ENCODE data around the gene PABPC1L. TPM values are rescaled to one million over a fixed set of nuclear protein-coding genes. Genes with fewer than 3 reads are reported as not detected.

The PABPC1L gene
- total RNA-seq, 3 donors from 2014 or later (not counting 1 experiment from before 2014, with no cell fraction given): 31.7 to 64.9 (median 48.1) TPM

DNA sequence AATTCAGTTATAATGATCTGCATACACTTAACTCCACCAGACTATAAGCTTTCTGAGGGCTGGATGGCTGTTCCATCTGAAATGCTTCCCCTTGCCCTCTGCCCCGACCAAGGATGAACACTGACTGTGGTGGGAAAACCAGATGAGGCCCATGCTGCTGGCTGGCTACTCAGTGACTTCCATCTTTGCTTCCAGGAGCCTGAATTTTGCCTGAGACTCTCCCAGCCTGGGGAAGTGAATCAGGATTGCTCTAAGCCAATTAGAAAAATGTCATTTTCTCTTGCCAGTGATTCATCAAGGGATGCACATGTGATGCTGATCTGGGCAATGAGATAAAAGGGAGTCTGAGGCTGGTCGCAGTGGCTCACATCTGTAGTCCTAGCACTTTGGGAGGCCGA is 52.0 kb downstream of the PABPC1L start:
- Mint-ChIP-seq H3K36me3 (no peaks in the 10 kb centered on the region), H3K27me3 (ENCODE audit: low read depth in 2 of 2) (no peaks in the 10 kb centered on the region), H3K4me3 (peak overlapping the region; percentile 71), H3K27ac (no peak overlapping the region), H3K9me3 (no peaks in the 10 kb centered on the region), H3K4me1 (peaks cover 45 to 46% of the 10 kb centered on the region in 2 donors)
- H3K4me3 ChIP-seq (ENCODE audit: low read length): no peak overlapping the region
- ATAC-seq (no peak), DNase-seq (no peak)
- no peaks in the 10 kb centered on the region for H3K36me3 ChIP-seq (ENCODE audit: control insufficient read depth, insufficient read depth, low read length)
- 93% methylated on average over 2 of the region's 3 CpGs for WGBS (ENCODE audit: insufficient coverage)
- no peaks in the 10 kb centered on the region for H3K27me3 ChIP-seq (ENCODE audit: control insufficient read depth, insufficient read depth, low read length)
- intact Hi-C loops (cut with micrococcal nuclease): no loop called here
- TF ChIP-seq, protein P1, sequence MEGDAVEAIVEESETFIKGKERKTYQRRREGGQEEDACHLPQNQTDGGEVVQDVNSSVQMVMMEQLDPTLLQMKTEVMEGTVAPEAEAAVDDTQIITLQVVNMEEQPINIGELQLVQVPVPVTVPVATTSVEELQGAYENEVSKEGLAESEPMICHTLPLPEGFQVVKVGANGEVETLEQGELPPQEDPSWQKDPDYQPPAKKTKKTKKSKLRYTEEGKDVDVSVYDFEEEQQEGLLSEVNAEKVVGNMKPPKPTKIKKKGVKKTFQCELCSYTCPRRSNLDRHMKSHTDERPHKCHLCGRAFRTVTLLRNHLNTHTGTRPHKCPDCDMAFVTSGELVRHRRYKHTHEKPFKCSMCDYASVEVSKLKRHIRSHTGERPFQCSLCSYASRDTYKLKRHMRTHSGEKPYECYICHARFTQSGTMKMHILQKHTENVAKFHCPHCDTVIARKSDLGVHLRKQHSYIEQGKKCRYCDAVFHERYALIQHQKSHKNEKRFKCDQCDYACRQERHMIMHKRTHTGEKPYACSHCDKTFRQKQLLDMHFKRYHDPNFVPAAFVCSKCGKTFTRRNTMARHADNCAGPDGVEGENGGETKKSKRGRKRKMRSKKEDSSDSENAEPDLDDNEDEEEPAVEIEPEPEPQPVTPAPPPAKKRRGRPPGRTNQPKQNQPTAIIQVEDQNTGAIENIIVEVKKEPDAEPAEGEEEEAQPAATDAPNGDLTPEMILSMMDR (IDR thresholded peaks at IDR 0.05): no peak
- no peaks in the 10 kb centered on the region for H3K9me3 ChIP-seq (ENCODE audit: control insufficient read depth, insufficient read depth, low read length)
- H3K4me1 ChIP-seq (ENCODE audit: control insufficient read depth, insufficient read depth, low read length): peaks cover 17% of the 10 kb centered on the region
- H3K27ac ChIP-seq (ENCODE audit: low read length): no peak overlapping the region

DNA sequence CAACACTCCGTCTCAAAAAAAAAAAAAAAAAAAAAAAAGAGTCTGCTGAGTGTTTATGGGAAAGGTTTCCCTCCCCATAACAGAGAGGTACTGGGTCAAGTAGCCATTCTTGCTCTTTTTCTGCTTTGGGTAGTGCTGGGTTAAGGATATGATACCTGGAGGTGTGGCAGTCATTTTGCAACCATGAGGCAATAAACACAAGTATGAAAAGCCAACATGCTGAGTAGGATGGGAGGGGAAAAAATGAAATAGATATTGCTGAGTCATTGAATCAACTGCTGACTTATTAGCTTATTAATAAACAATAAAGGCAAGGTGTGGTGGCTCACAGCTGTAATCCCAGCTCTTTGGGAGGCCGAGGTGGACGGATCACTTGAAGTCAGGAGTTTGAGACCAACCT is 52.6 kb downstream of the PABPC1L start:
- 100% methylated on average over 2 of the region's 3 CpGs for WGBS (ENCODE audit: insufficient coverage)

DNA sequence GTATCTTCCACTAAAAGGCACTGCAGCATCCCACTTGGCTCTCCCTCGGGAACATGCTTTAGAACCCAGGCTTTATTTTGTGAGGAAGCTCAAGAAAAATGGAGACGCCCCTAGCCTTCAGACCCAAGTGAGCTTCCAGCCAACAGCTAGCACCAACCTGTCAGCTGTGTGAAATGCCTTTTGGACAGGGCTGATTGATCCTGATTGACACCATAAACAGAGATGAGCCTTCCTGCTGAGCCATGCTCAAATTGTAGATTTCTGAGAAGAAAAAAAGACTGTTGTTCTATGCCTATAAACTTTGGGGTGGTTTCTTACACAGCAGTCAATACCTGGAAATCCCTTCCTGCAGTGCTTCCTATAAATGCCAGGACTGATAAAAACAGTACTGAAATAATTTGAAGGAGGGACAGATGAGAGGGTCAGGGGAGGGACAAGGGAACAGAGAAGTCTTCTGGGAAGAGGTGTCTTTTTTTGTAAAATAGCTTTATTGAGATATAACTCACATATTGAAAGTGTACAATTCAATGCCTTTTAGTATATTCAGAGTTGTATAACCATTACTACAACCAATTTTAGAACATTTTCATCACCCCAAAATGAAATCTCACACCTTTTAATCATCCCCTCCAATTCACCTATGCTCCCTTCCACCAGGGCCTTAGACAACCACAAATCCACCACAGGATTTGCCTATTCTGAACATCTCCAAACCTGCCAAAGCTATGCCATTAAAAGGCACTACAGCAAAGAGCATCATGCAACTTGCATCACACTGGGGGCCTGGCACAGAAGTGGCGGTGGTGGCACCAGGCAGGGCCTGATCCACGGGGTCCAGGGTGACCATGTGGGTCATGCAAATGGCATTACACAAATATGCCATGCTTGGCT is 53.7 kb downstream of the PABPC1L start:
- H3K9me3 Mint-ChIP-seq: no peaks in the 10 kb centered on the region
- H3K36me3 Mint-ChIP-seq: no peaks in the 10 kb centered on the region
- Histone ChIP-seq H3K4me3 (ENCODE audit: low read length) (no peak overlapping the region), H3K27ac (ENCODE audit: low read length) (no peak overlapping the region), H3K4me1 (ENCODE audit: control insufficient read depth, insufficient read depth, low read length) (peaks cover 24% of the 10 kb centered on the region), H3K9me3 (ENCODE audit: control insufficient read depth, insufficient read depth, low read length) (no peaks in the 10 kb centered on the region), H3K27me3 (ENCODE audit: control insufficient read depth, insufficient read depth, low read length) (no peaks in the 10 kb centered on the region), H3K36me3 (ENCODE audit: control insufficient read depth, insufficient read depth, low read length) (no peaks in the 10 kb centered on the region)
- H3K27me3 Mint-ChIP-seq (ENCODE audit: low read depth in 2 of 2): no peaks in the 10 kb centered on the region
- TF ChIP-seq, protein P1 (IDR thresholded peaks at IDR 0.05): no peak
- H3K27ac Mint-ChIP-seq: no peak overlapping the region
- ATAC-seq (no peak), DNase-seq (no peak)
- WGBS (ENCODE audit: insufficient coverage): 87% methylated on average over 4 of the region's 4 CpGs
- peak overlapping the region; percentile 25 for H3K4me3 Mint-ChIP-seq
- intact Hi-C loops (cut with micrococcal nuclease): no loop called here
- peaks cover 52 to 57% of the 10 kb centered on the region in 2 donors for H3K4me1 Mint-ChIP-seq

More for the DNA sequence above, 52.6 kb downstream of the PABPC1L start:
- intact Hi-C loops (cut with micrococcal nuclease): no loop called here
- H3K27me3 ChIP-seq (ENCODE audit: control insufficient read depth, insufficient read depth, low read length): no peaks in the 10 kb centered on the region
- H3K4me3 ChIP-seq (ENCODE audit: low read length): no peak overlapping the region
- Mint-ChIP-seq H3K36me3 (no peaks in the 10 kb centered on the region), H3K4me1 (peaks cover 51 to 52% of the 10 kb centered on the region in 2 donors), H3K4me3 (no peak overlapping the region), H3K9me3 (no peaks in the 10 kb centered on the region), H3K27ac (no peak overlapping the region), H3K27me3 (ENCODE audit: low read depth in 2 of 2) (no peaks in the 10 kb centered on the region)
- no peaks in the 10 kb centered on the region for H3K36me3 ChIP-seq (ENCODE audit: control insufficient read depth, insufficient read depth, low read length)
- TF ChIP-seq, protein P1 (IDR thresholded peaks at IDR 0.05): no peak
- H3K4me1 ChIP-seq (ENCODE audit: control insufficient read depth, insufficient read depth, low read length): peaks cover 17% of the 10 kb centered on the region
- no peak for DNase-seq
- H3K27ac ChIP-seq (ENCODE audit: low read length): no peak overlapping the region
- H3K9me3 ChIP-seq (ENCODE audit: control insufficient read depth, insufficient read depth, low read length): no peaks in the 10 kb centered on the region
- no peak for ATAC-seq
